ENCODE data around the gene TSPAN12. TPM values are rescaled to one million over a fixed set of nuclear protein-coding genes. Genes with fewer than 3 reads are reported as not detected.

TSPAN12 gene
- polyA plus RNA-seq, 1 donor (not counting 4 experiments of a cell fraction or from before 2014, with no cell fraction given) = 0.47 TPM

DNA sequence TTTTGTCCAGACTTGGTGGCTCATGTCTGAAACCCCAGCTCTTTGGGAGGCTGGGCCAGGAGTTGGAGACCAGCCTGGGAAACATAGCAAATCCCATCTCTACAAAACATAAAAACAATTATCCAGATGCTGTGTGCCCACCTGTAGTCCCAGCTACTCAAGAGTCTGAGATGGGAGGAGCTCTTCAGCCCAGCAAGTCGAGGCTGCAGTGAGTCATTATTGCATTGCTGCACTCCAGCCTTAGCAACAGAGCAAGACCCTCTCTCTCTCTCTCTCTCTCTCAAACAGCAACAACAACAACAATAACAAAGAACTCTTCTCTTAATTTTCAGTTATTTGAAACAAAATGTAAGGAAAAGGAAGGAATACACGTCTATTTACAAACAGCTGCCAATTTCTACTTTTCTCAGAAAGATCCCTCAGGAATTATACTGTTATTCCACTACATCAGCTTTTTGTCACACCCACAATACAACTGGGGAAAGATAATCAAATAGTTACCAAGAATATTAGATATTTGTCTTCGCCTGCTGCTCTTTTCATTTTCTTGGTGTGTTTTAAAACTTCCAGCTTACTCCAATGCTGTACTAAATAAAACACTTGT is 5.1 kb upstream of the TSPAN12 start:
- no peak overlapping the region for H3K4me3 ChIP-seq (ENCODE audit: control insufficient read depth in 2 of 3, extremely low read depth in 1 of 3, insufficient read depth in 2 of 3, low read depth in 1 of 3, low read length in 3 of 3)
- H2AFZ ChIP-seq (ENCODE audit: control insufficient read depth, low read length) = no peak overlapping the region
- no peaks in the 10 kb centered on the region for H3K4me1 ChIP-seq (ENCODE audit: control insufficient read depth, extremely low read depth, insufficient read depth, low read length)
- FAIRE-seq (no peak), DNase-seq (ENCODE audit: low read depth, low spot score) (no peak)
- no peaks in the 10 kb centered on the region for H3K9me1 ChIP-seq (ENCODE audit: control insufficient read depth, extremely low read depth, insufficient read depth, low read length)
- TF ChIP-seq, protein P1, sequence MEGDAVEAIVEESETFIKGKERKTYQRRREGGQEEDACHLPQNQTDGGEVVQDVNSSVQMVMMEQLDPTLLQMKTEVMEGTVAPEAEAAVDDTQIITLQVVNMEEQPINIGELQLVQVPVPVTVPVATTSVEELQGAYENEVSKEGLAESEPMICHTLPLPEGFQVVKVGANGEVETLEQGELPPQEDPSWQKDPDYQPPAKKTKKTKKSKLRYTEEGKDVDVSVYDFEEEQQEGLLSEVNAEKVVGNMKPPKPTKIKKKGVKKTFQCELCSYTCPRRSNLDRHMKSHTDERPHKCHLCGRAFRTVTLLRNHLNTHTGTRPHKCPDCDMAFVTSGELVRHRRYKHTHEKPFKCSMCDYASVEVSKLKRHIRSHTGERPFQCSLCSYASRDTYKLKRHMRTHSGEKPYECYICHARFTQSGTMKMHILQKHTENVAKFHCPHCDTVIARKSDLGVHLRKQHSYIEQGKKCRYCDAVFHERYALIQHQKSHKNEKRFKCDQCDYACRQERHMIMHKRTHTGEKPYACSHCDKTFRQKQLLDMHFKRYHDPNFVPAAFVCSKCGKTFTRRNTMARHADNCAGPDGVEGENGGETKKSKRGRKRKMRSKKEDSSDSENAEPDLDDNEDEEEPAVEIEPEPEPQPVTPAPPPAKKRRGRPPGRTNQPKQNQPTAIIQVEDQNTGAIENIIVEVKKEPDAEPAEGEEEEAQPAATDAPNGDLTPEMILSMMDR (optimal IDR thresholded peaks at IDR 0.05 in 1 of 3, IDR thresholded peaks at IDR 0.05 in 1 of 3, conservative IDR thresholded peaks at IDR 0.05 in 1 of 3; ENCODE audit: extremely low read depth in 1 of 3, insufficient read depth in 2 of 3, low read length in 3 of 3) = no peak
- TF ChIP-seq EZH2 (IDR thresholded peaks at IDR 0.05; ENCODE audit: low read length) = no peak
- H3K36me3 ChIP-seq (ENCODE audit: control insufficient read depth in 2 of 2, extremely low read depth in 1 of 2, insufficient read depth in 2 of 2, low read length in 2 of 2) = no peaks in the 10 kb centered on the region
- H3K27ac ChIP-seq (ENCODE audit: control insufficient read depth, insufficient read depth, low read length) = no peak overlapping the region
- no peaks in the 10 kb centered on the region for H4K20me1 ChIP-seq (ENCODE audit: control insufficient read depth, extremely low read depth, insufficient read depth, low read length)
- dilution Hi-C loops (cut with MboI; ENCODE audit: extremely low pct_ligation_motif_present, low sequenced_read_pairs) = no loop called here
- no peak overlapping the region for H3K9ac ChIP-seq (ENCODE audit: control insufficient read depth, extremely low read depth, insufficient read depth, low read length)
- no peaks in the 10 kb centered on the region for H3K9me3 ChIP-seq (ENCODE audit: control insufficient read depth, low read depth, low read length)
- H3K27me3 ChIP-seq (ENCODE audit: control insufficient read depth, extremely low read depth, insufficient read depth, low read length) = peaks cover 10% of the 10 kb centered on the region
- no peak overlapping the region for H3K4me2 ChIP-seq (ENCODE audit: control insufficient read depth, extremely low read depth, insufficient read depth, low read depth, low read length)
- H3K79me2 ChIP-seq (ENCODE audit: control insufficient read depth, insufficient read depth, low read length) = no peaks in the 10 kb centered on the region

DNA sequence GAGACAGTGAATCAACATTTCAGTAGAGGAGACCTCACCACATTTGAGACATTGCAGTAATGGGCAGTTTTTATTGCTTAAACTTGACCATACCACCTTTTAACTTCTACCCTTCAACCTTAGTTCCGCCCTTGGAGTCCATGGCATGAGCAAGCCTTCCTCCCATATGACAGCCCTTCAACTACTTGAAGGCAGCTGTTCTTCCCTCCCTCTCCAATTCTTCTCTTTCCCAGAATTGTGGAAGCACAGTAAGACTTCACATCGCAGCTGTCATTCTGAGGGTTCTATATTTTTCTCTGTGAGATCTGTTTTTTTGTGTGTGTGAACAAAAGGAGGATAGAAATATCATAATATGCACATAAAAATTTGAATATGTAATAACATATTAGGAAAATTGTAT is 2.2 kb upstream of the TSPAN12 start:
- H3K4me3 ChIP-seq (ENCODE audit: control insufficient read depth in 2 of 3, extremely low read depth in 1 of 3, insufficient read depth in 2 of 3, low read depth in 1 of 3, low read length in 3 of 3) = no peak overlapping the region
- H3K27me3 ChIP-seq (ENCODE audit: control insufficient read depth, extremely low read depth, insufficient read depth, low read length) = peaks cover 31% of the 10 kb centered on the region
- no peaks in the 10 kb centered on the region for H3K9me1 ChIP-seq (ENCODE audit: control insufficient read depth, extremely low read depth, insufficient read depth, low read length)
- H3K36me3 ChIP-seq (ENCODE audit: control insufficient read depth in 2 of 2, extremely low read depth in 1 of 2, insufficient read depth in 2 of 2, low read length in 2 of 2) = no peaks in the 10 kb centered on the region
- no peaks in the 10 kb centered on the region for H4K20me1 ChIP-seq (ENCODE audit: control insufficient read depth, extremely low read depth, insufficient read depth, low read length)
- H3K9ac ChIP-seq (ENCODE audit: control insufficient read depth, extremely low read depth, insufficient read depth, low read length) = no peak overlapping the region
- no peak overlapping the region for H3K4me2 ChIP-seq (ENCODE audit: control insufficient read depth, extremely low read depth, insufficient read depth, low read depth, low read length)
- H3K4me1 ChIP-seq (ENCODE audit: control insufficient read depth, extremely low read depth, insufficient read depth, low read length) = no peaks in the 10 kb centered on the region
- FAIRE-seq (no peak), DNase-seq (ENCODE audit: low read depth, low spot score) (no peak)
- H3K9me3 ChIP-seq (ENCODE audit: control insufficient read depth, low read depth, low read length) = no peaks in the 10 kb centered on the region
- TF ChIP-seq, protein P1 (optimal IDR thresholded peaks at IDR 0.05 in 1 of 3, IDR thresholded peaks at IDR 0.05 in 1 of 3, conservative IDR thresholded peaks at IDR 0.05 in 1 of 3; ENCODE audit: extremely low read depth in 1 of 3, insufficient read depth in 2 of 3, low read length in 3 of 3) = no peak
- no peak for TF ChIP-seq EZH2 (IDR thresholded peaks at IDR 0.05; ENCODE audit: low read length)
- H3K27ac ChIP-seq (ENCODE audit: control insufficient read depth, insufficient read depth, low read length) = no peak overlapping the region
- no peaks in the 10 kb centered on the region for H3K79me2 ChIP-seq (ENCODE audit: control insufficient read depth, insufficient read depth, low read length)
- no peak overlapping the region for H2AFZ ChIP-seq (ENCODE audit: control insufficient read depth, low read length)
- dilution Hi-C loops (cut with MboI; ENCODE audit: extremely low pct_ligation_motif_present, low sequenced_read_pairs) = no loop called here
